ENCODE data around the gene CHD5. TPM values are rescaled to one million over a fixed set of nuclear protein-coding genes. Genes with fewer than 3 reads are reported as not detected.
"Not testable (repeated sequence)": the region's sequence is repeated elsewhere in the genome, so short reads cannot be mapped to it uniquely, and the experiment has no call there.

CHD5 gene
- polyA plus RNA-seq (ENCODE audit: insufficient read length in 4 of 4) = under 1 TPM; 0.14 to 0.63 (median 0.36) TPM

GRCh38 chr1:6180268-6180706 lies at the start of gene CHD5:
Gene CHD5, minus strand, starts transcription at chr1:6180321. Its CDS starts 298 bp downstream, at chr1:6180023.
- no peak for DNase-seq (ENCODE audit: low read depth in 4 of 4, low spot score in 3 of 4)

- no peak for DNase-seq (ENCODE audit: low read depth in 4 of 4, low spot score in 3 of 4)
These were observed 45.5 kb upstream of the CHD5 start for GRCh38 chr1:6225651-6226050.

- DNase-seq (ENCODE audit: low read depth in 4 of 4, low spot score in 3 of 4) = no peak
These were observed 44.6 kb upstream of the CHD5 start for GRCh38 chr1:6224718-6225117.

- no peak for DNase-seq (ENCODE audit: low read depth in 4 of 4, low spot score in 3 of 4)
These were observed 43.5 kb upstream of the CHD5 start for GRCh38 chr1:6223617-6224016.

- DNase-seq (ENCODE audit: low read depth in 4 of 4, low spot score in 3 of 4) = no peak
These were observed 42.5 kb upstream of the CHD5 start for GRCh38 chr1:6222636-6223035.

- DNase-seq (ENCODE audit: low read depth in 4 of 4, low spot score in 3 of 4) = no peak
These were observed 41.2 kb upstream of the CHD5 start for GRCh38 chr1:6221210-6221784.

GRCh38 chr1:6220236-6220635 lies 40.1 kb upstream of the CHD5 start:
- no peak for DNase-seq (ENCODE audit: low read depth in 4 of 4, low spot score in 3 of 4)

GRCh38 chr1:6219641-6220040 lies 39.5 kb upstream of the CHD5 start:
- DNase-seq (ENCODE audit: low read depth in 4 of 4, low spot score in 3 of 4) = not testable (repeated sequence)

- no peak for DNase-seq (ENCODE audit: low read depth in 4 of 4, low spot score in 3 of 4)
These were observed 38.4 kb upstream of the CHD5 start for GRCh38 chr1:6218375-6219164.

- DNase-seq (ENCODE audit: low read depth in 4 of 4, low spot score in 3 of 4) = no peak
These were observed 32.3 kb upstream of the CHD5 start for GRCh38 chr1:6212193-6212959.

- DNase-seq (ENCODE audit: low read depth in 4 of 4, low spot score in 3 of 4) = no peak
These were observed 31.6 kb upstream of the CHD5 start for GRCh38 chr1:6211731-6212130.

GRCh38 chr1:6210591-6211355 lies 30.7 kb upstream of the CHD5 start:
- no peak for DNase-seq (ENCODE audit: low read depth in 4 of 4, low spot score in 3 of 4)

GRCh38 chr1:6209661-6210580 lies 29.8 kb upstream of the CHD5 start:
- no peak for DNase-seq (ENCODE audit: low read depth in 4 of 4, low spot score in 3 of 4)

GRCh38 chr1:6208723-6209660 lies 28.9 kb upstream of the CHD5 start:
- DNase-seq (ENCODE audit: low read depth in 4 of 4, low spot score in 3 of 4) = no peak

GRCh38 chr1:6207921-6208320 lies 27.8 kb upstream of the CHD5 start:
- DNase-seq (ENCODE audit: low read depth in 4 of 4, low spot score in 3 of 4) = no peak

- DNase-seq (ENCODE audit: low read depth in 4 of 4, low spot score in 3 of 4) = no peak
These were observed 27.2 kb upstream of the CHD5 start for GRCh38 chr1:6207075-6207885.

- no peak for DNase-seq (ENCODE audit: low read depth in 4 of 4, low spot score in 3 of 4)
These were observed 26.4 kb upstream of the CHD5 start for GRCh38 chr1:6206520-6206855.

Data from left renal pelvis (tissue), 4 donors.